ENCODE results near the gene THADA.
"Not testable (repeated sequence)": the region's sequence is repeated elsewhere in the genome, so short reads cannot be mapped to it uniquely, and the experiment has no call there.

The THADA gene

DNA sequence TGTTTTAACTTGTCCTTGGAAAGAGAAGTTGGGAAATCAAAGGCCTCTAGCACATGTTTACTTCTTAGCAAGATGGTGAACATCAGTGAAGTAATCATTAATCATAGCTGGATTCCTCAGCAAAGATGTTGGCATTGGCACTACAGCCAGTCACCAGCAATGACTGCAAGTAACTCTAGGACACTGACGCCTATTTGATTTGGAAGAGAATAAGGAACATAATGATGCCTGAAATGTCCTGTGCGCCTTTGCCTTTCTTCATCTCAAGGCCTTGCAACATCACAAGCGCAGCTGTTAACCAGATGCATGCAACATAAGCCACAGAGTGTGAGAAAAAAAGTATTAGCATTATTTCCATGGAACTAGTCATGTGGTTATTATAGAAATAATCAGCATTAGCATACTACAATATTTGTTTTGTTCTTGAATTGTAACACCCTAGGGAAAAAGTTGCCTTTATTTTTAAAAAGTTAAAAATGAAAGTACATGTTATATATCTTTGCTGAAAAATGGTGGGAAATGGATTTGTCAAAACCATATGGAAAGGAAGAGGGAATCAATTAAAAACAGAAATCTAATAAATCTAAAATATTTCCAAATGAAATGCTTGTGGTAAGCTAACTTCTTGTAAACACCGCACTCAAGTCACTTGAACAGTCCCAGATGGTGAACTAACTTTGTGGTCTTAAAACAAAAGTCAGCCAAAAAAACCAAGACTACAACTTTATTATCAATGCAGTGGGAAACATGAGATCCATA lies 55.6 kb downstream of the THADA start:
- DNase-seq, result peak; percentile 39

DNA sequence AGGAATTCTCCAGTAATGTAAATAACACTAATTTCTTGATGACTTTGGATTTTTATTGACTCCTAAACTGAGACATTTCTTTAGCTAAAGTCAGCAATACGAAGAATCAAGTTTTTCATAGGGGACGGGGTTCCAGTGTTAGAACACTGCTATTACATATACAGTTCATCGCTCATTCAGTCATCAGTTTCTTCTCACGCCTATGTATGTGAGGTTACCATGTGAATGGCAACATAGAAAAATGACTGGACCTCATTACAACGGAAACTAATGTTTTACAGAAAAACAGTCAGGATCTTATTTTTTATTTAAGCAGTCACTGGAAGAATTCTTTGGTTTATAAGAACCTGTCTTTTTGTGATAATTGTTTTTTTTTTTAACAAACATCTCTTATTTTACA lies 56.4 kb downstream of the THADA start:
- no peak for DNase-seq

DNA sequence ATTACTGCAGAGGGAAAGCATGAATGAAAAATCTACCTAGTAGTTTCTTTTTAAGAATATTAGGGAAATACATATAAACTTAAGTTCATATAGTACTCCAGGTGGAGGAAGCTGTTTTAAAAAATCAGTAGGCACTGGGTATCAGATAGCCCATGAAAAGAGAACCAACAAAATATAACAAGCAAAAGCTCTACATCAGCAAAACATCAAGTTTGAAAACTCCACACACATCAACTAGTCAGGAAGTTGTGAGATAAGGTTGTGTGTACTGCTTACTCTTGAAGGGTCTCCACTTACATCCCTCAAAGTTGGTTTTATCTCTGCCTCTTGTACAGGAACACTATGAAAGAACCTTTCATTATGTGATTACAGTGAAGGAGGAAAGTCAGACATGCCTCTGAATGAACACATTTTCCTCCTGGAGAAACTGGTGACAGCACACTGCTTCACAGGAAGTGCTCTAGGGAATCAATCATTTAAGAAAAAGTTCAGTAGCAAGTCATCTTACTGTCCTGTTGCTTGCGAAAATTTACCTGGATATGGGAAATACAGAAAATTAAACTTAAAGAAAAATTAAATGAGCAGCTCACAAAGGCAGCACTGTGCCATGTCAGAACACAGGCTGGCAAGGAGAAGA lies 57.7 kb downstream of the THADA start:
- DNase-seq, result no peak

- no peak for DNase-seq
Observed at GRCh38 chr2:43537137-43537536, 58.7 kb downstream of the THADA start.

DNA sequence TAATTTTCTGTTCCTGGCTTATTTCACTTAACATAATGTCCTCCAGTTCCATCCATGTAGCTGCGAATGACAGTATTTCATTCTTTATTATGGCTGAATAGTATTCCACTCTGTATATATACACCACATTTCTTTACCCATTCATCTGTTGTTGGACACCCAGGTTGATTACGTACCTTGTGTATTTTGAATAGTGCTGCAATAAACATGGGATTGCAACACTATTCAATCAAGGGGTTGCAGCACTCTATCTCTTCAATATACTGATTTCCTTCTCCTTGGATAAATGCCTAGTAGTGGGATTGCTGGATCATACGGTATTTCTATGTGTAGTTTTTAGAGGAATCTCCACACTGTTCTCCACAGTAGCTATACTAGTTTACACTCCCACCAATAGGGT lies 61.3 kb downstream of the THADA start:
- DNase-seq, result no peak

GRCh38 chr2:43532572-43532971 lies 63.3 kb downstream of the THADA start:
- not testable (repeated sequence) for DNase-seq

GRCh38 chr2:43531251-43531650 lies 64.6 kb downstream of the THADA start:
- DNase-seq, result no peak

- DNase-seq, result no peak
Observed at GRCh38 chr2:43526994-43527393, 68.8 kb downstream of the THADA start.

GRCh38 chr2:43525506-43525905 lies 70.3 kb downstream of the THADA start:
- DNase-seq, result no peak

DNA sequence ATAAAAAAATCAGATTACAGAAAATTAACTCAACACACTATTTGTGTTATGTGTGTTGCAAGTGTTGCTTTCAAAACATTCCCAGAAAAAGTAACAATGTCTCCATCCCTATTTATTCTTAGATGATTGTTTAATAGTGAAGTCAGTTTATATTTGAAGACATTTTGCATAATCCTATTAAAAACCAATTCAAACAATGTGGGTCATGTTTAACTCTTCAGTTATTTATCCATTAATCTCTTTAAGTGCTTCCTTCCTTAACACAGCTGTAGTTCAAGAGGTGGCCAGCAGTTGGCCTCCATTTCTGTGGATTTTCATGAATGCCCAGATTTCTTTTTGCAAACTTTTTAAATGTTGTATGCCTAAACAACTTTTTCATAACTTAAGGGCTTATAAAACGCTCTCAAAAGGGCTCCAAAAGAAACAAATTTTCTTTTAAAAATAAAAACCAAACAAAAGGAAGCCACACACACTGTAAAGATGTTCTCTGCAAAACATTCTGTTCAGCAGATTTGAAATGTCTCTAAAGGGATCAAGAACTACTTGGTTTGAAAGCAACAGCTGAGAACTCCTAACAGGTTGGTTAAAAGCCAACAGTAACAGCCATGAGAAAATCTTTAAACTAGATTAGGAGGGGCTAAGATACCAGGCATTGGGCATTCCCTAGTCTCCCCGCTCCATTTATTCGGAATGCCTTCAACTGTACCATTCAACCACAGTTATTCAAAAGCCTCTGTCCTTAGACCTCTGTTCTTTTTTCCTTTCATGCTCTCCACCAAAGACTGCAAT lies 71.5 kb downstream of the THADA start:
- no peak for DNase-seq

DNA sequence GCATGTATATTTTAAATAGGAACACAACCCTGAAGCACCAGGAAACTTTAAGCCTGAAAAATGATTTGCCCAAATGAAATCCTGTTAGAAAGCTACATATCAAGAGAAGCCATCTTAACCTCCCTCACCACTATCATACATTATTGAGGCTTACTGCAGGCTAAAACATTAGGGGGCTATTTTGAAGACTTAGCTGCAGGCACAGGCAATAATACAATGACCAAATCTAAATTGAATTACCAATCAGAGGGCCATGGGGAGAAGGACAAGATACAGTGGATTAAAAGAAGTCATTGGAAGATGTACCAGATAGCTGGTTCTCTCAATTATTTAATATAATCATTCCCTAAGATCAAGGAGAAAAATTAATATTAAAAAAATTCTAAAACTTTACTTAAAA lies 73.7 kb downstream of the THADA start:
- DNase-seq, result no peak

- DNase-seq, result no peak
Observed at GRCh38 chr2:43521568-43521967, 74.3 kb downstream of the THADA start.

DNA sequence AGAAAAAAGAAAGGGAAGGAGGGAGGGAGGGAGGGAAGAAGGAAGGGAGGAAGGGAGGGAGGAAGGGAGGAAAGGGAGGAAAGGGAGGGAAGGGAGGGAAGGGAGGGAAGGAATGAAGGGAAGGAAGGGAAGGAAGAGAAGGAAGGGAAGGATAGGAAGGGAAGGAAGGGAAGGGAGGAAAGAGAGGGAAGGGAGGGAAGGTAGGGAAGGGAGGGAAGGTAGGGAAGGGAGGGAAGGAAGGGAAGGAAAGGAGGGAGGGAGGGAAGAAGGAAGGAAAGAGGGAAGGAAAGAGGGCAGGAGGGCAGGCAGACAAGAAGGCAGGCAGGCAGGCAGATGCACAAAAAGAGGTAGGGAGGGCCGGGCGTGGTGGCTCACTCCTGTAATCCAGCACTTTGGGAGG lies 74.9 kb downstream of the THADA start:
- DNase-seq, result no peak

DNA sequence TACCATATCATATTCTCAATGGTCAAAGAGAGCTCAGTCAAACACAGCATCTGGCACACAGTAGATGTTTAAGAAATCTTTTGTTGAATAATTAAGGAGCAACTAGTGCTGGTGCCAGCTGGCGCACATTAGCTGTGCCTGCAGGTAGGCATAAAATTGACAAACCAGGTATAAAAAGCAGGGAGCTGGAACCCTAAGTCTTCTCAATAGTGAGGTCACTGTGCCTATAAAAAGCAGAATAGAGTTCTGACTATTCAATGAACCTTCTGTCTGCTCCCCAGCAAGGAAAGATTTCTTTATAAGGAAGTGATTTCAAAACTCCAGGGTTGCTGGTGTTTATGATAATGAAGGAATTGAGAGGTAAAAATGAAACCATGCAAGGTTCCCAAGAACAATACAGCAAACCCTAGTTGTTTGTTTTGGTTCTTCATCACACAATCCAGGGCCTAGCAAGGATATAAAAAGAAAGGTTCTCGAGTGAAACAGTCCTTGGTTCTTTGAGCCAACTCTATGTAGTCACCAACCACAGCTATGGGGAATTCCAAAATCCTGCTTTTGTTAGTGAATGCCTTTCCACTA lies 76.1 kb downstream of the THADA start:
- DNase-seq, result no peak

- DNase-seq, result no peak
Observed at GRCh38 chr2:43518718-43519117, 77.1 kb downstream of the THADA start.

DNA sequence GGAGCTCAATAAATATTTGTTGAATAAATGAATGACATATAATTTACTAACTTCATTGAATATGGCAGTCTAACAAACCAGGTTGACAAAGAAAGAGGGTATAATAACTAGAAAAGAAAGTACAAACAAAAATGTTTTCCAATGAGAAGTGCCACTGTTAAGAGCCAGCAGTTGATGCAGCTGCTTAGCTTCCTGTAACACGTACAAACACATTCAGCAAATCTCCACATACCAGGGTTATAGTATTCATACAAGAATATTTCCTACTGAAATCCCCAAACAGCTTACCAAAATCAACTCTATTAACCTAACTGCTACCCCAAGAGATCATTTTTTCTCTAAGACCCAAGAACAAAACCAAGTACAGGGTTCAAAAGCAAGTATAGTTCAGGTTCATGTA lies 77.7 kb downstream of the THADA start:
- no peak for DNase-seq

DNA sequence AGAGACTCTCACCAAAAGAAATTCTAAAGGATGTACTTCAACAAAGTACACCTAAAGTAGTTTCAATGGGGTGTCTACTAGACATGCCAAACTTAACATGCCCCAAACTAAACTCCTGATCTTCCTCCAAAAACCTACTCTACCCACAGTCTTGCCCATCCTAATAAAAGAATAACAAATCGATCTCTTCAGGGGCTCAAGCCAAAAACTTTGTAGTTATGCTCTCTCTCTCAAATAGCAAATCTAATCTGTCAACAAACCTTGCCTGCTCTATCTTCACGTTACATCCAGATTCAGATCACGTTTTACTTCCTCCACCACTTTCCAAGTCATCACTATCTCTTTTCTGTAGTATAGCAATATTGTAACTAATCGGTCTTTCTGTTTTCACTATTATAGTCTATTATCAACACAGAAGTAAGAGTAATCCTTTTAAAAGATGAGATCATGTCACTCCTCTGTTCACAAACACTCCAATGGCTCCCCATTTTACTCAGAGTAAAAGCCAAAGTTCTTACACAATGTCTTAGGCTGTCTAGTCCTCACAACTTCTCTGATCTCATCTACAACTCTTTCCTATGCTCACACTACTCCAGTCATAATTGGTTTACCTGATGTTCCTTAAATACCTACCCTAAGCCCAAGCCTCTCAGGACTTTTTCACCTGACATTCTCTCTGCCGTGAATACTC lies 79.9 kb downstream of the THADA start:
- DNase-seq, result no peak

GRCh38 chr2:43515248-43515647 lies 80.6 kb downstream of the THADA start:
- DNase-seq, result no peak

DNA sequence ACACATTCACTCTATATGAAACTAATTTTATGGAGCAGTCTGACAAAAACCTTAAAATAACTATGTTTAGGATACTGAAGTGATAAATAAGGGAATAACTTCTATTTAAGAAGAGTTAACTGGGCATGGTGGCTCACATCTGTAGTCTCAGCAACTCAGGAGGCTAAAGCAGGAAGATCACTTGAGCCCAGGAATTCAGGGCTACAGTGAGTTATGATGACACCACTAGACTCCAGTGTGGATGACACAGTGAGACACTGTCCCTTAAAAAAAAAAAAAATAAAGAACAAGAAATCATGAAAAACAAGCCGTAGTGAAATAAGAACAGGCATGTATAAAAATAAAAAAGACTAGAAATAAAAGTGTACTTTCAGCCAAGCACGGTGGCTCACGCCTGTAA lies 82.0 kb downstream of the THADA start:
- DNase-seq, result no peak

DNA sequence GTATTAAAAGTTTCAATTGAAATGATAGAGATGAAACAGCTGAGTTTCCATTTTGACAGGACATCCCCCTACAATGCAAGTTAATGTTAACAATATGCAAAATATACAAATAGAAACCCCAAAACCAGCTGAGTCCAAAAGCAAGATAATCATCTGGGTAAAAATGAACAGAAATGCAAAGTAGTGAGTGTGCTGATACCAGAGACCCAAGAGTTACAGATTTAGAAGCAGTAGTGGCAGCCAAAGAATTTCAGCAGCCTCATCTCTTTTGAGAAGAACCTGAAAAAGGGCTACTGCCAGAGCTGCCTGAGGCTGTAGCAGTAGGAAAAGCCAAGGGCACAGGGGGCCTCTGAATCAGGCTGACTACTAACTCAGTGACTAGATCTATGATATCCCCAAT lies 82.6 kb downstream of the THADA start:
- DNase-seq, result no peak

DNA sequence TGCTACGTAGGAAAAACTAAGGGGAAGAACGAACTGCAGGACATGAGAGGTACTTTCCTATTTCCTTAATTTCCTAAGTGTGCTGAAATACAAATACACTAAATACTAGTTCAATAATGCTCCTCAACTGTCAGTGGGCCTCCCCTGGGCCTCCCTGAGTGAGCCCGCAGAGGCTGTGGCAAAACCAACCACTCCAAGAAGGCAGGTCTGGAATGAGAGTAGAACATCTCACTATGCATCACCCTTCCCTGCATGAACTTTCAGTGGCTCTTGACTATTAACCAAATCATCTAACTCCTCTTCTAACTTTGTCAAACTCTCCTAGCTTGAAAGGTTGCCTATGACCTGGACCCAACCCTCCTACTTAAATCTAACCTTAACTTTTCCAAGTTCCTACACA lies 84.6 kb downstream of the THADA start:
- no peak for DNase-seq

GRCh38 chr2:43509886-43510285 lies 86.0 kb downstream of the THADA start:
- DNase-seq, result no peak

DNA sequence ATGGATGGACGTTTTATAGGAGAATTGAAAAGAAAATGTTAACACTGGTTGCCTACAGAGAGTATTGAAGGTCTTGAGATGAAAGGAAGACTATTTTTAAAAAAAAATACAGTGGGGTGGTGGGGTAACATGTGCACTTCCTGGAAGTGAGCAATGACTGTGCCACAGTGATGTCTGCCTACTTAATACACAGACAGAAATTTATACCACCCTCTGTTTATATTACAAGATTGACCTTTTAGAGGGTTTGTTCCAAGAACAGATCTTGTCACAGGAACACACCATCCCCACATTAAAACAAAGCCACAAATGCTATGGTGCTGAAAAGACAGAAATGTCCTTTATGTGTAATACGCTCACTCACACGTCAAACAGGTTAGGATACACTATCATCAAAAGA lies 87.6 kb downstream of the THADA start:
- DNase-seq, result no peak
